GM18508 (cell line): Measurements from ENCODE around the gene ADD3.

Experiments used
- ATAC-seq: cut with Tn5 transposase; IDR thresholded peaks from one replicate; pipeline ENCODE4 v1.9.1; 2021; ENCODE audit warnings: moderate number of reproducible peaks; ENCODE audit not compliant: insufficient read depth, unreplicated experiment

The ADD3 gene

GRCh38 chr10:109997233-109997632 lies 10.6 kb upstream of the ADD3 start:
- ATAC-seq, result no peak

- no peak for ATAC-seq
These were observed 9.3 kb upstream of the ADD3 start for GRCh38 chr10:109998513-109998912.

GRCh38 chr10:110002801-110003523 lies 4.8 kb upstream of the ADD3 start:
- no peak for ATAC-seq

GRCh38 chr10:110003524-110003885 lies 4.3 kb upstream of the ADD3 start:
- ATAC-seq, result no peak

GRCh38 chr10:110005719-110006118 lies 2.1 kb upstream of the ADD3 start:
- ATAC-seq, result no peak

- no peak for ATAC-seq
These were observed 1.2 kb upstream of the ADD3 start for GRCh38 chr10:110006358-110007160.

- ATAC-seq, result peak; percentile 16
These were observed 553 bp upstream of the ADD3 start for GRCh38 chr10:110007161-110007700.

GRCh38 chr10:110008518-110009339 lies 945 bp downstream of the ADD3 start:
- ATAC-seq, result no peak

GRCh38 chr10:110009736-110010475 lies 2.1 kb downstream of the ADD3 start:
- ATAC-seq, result peak; percentile 32

- ATAC-seq, result no peak
These were observed 2.9 kb downstream of the ADD3 start for GRCh38 chr10:110010486-110011378.

GRCh38 chr10:110011681-110012080 lies 3.9 kb downstream of the ADD3 start:
- ATAC-seq, result no peak

- no peak for ATAC-seq
These were observed 6.0 kb downstream of the ADD3 start for GRCh38 chr10:110013630-110014293.

GRCh38 chr10:110016039-110016438 lies 8.3 kb downstream of the ADD3 start:
- no peak for ATAC-seq

GRCh38 chr10:110017052-110017451 lies 9.3 kb downstream of the ADD3 start:
- ATAC-seq, result no peak

- ATAC-seq, result no peak
These were observed 10.1 kb downstream of the ADD3 start for GRCh38 chr10:110017907-110018306.

GRCh38 chr10:110020265-110020664 lies 12.5 kb downstream of the ADD3 start:
- ATAC-seq, result no peak

GRCh38 chr10:110022716-110023504 lies 15.1 kb downstream of the ADD3 start:
- no peak for ATAC-seq
